HepG2 (cell line): Measurements from ENCODE around the gene SAAL1. TPM values are rescaled to one million over a fixed set of nuclear protein-coding genes. Genes with fewer than 3 reads are reported as not detected.

Source experiments
- BATF2 ChIP-seq: sonication (generic); formaldehyde crosslinking; IDR thresholded peaks from 2 replicates; pipeline ENCODE4 v1.8.0; 2022; ENCODE audit warnings: mild to moderate bottlenecking, missing genetic modification reagents, moderate library complexity
- CAMTA2 ChIP-seq: sonication (generic); formaldehyde crosslinking; IDR thresholded peaks from 2 replicates; pipeline ENCODE4 v1.4.0; 2020; ENCODE audit warnings: mild to moderate bottlenecking, missing genetic modification reagents, borderline replicate concordance
- E2F1 ChIP-seq: sonication (generic); formaldehyde crosslinking; IDR thresholded peaks from 2 replicates; pipeline ENCODE4 v1.5.0; 2020; ENCODE audit warnings: missing genetic modification reagents
- ESRRA ChIP-seq: sonication (generic); formaldehyde crosslinking; IDR thresholded peaks from 2 replicates; pipeline ENCODE4 v1.5.1; 2020; ENCODE audit warnings: mild to moderate bottlenecking, low read depth, missing genetic modification reagents
- FOXA1 ChIP-seq, 2 experiments: fragments of 450-650 bp in 1 of 2; sonication (generic) in 1 of 2; formaldehyde crosslinking in 1 of 2; IDR thresholded peaks; 2 replicates each; pipeline versions ENCODE4 v1.4.0 to v1.6.1; 2016 to 2020; ENCODE audit warnings: missing genetic modification reagents in 1 of 2
- FOXO4 ChIP-seq: sonication (generic); formaldehyde crosslinking; conservative IDR thresholded peaks from 2 replicates; pipeline ENCODE4 v1.8.1; 2023; ENCODE audit warnings: missing genetic modification reagents
- MED8 ChIP-seq: sonication (generic); formaldehyde crosslinking; IDR thresholded peaks from 2 replicates; pipeline ENCODE4 v1.8.1; 2023; ENCODE audit warnings: mild to moderate bottlenecking, missing genetic modification reagents; ENCODE audit not compliant: insufficient replicate concordance
- NR1H2 ChIP-seq: sonication (generic); formaldehyde crosslinking; IDR thresholded peaks from 2 replicates; pipeline ENCODE4 v1.8.1; 2022; ENCODE audit warnings: low read depth, missing genetic modification reagents, borderline replicate concordance
- RARA ChIP-seq: IDR thresholded peaks from 2 replicates; pipeline ENCODE4 v1.6.1; 2016; ENCODE audit warnings: missing genetic modification reagents, missing compliant biosample characterization
- RNF2 ChIP-seq: fragments of 450-650 bp; conservative IDR thresholded peaks from 2 replicates; pipeline ENCODE4 v1.6.1; 2016; ENCODE audit warnings: low read depth
- SMAD3 ChIP-seq: sonication (generic); formaldehyde crosslinking; IDR thresholded peaks from 2 replicates; pipeline ENCODE4 v1.4.0; 2020; ENCODE audit warnings: missing genetic modification reagents
- STAT5B ChIP-seq: sonication (generic); formaldehyde crosslinking; IDR thresholded peaks from 2 replicates; pipeline ENCODE4 v1.4.0; 2020; ENCODE audit warnings: missing genetic modification reagents
- SUZ12 ChIP-seq: fragments of 150-350 bp; IDR thresholded peaks from 2 replicates; pipeline ENCODE4 v1.6.1; 2014; ENCODE audit warnings: low read depth, low read length
- ZC3H4 ChIP-seq: sonication (generic); formaldehyde crosslinking; IDR thresholded peaks from 2 replicates; pipeline ENCODE4 v1.4.0; 2020; ENCODE audit warnings: missing genetic modification reagents, borderline replicate concordance
- ZFP37 ChIP-seq: sonication (generic); formaldehyde crosslinking; IDR thresholded peaks from 2 replicates; pipeline ENCODE4 v1.4.0; 2020; ENCODE audit warnings: missing genetic modification reagents, borderline replicate concordance
- ZNF256 ChIP-seq: sonication (generic); formaldehyde crosslinking; conservative IDR thresholded peaks from 2 replicates; pipeline ENCODE4 v1.4.0; 2020; ENCODE audit warnings: missing genetic modification reagents
- ZNF547 ChIP-seq: sonication (generic); formaldehyde crosslinking; IDR thresholded peaks from 2 replicates; pipeline ENCODE4 v1.5.1; 2020; ENCODE audit warnings: mild to moderate bottlenecking, missing genetic modification reagents
- ZNF570 ChIP-seq: sonication (generic); formaldehyde crosslinking; IDR thresholded peaks from 2 replicates; pipeline ENCODE4 v1.4.0; 2020; ENCODE audit warnings: mild to moderate bottlenecking, missing genetic modification reagents, borderline replicate concordance
- ZNF574 ChIP-seq: sonication (generic); formaldehyde crosslinking; IDR thresholded peaks from 2 replicates; pipeline ENCODE4 v1.4.0; 2020; ENCODE audit warnings: missing genetic modification reagents
- ZNF644 ChIP-seq: IDR thresholded peaks from 2 replicates; pipeline ENCODE4 v1.6.1; 2016; ENCODE audit warnings: low read depth
- ZNF720 ChIP-seq: sonication (generic); formaldehyde crosslinking; IDR thresholded peaks from 2 replicates; pipeline ENCODE4 v1.4.0; 2020; ENCODE audit warnings: missing genetic modification reagents
- ZNF790 ChIP-seq: sonication (generic); formaldehyde crosslinking; IDR thresholded peaks from 2 replicates; pipeline ENCODE4 v1.8.0; 2022; ENCODE audit warnings: missing genetic modification reagents, mild to moderate bottlenecking, borderline replicate concordance
- ZSCAN5A ChIP-seq: sonication (generic); formaldehyde crosslinking; IDR thresholded peaks from 2 replicates; pipeline ENCODE4 v1.8.0; 2022; ENCODE audit warnings: mild to moderate bottlenecking, missing genetic modification reagents, borderline replicate concordance
- polyA plus RNA-seq, 8 experiments: library from polyadenylated mRNA; depleted of rRNA in 3 of 8; stranded (reverse) in 7 of 8; unstranded in 1 of 8; fragments of >200 nt; fragmentation: Illumina TruSeq in 4 of 8; extraction: Trizol in 4 of 8; gene quantifications; 2 replicates each; pipeline versions ENCODE4 v1.2.1 to v1.2.3, GENCODE V29; 2011 to 2016; ENCODE audit warnings: low read depth in 4 of 8, missing spikeins in 1 of 8, mixed read lengths in 1 of 8; ENCODE audit not compliant: insufficient read depth in 1 of 8
- total RNA-seq, 5 experiments: library from RNA; depleted of rRNA; stranded (reverse); fragments of >200 nt; fragmentation: Illumina TruSeq; extraction: Trizol; gene quantifications; 2 replicates each; pipeline ENCODE4 v1.2.3, GENCODE V29; 2016; ENCODE audit warnings: low read depth in 1 of 5

Gene SAAL1
- total and polyA plus RNA-seq, 2 of the 13 experiments (the other 11 are each of a cell fraction or from before 2014, with no cell fraction given) = 16.5 to 46.0 TPM

GRCh38 chr11:18105802-18106574 lies at the start of gene SAAL1 (continued):
- TF ChIP-seq ZSCAN5A (CRISPR knock-in tag) (no peak), ZNF790 (CRISPR knock-in tag) (no peak), ZFP37 (CRISPR knock-in tag) (no peak), ZNF570 (no peak), MED8 (CRISPR knock-in tag) (peak; percentile 75), RARA (no peak), RNF2 (no peak), NR1H2 (CRISPR knock-in tag) (no peak), E2F1 (CRISPR knock-in tag) (peak; percentile 77), SUZ12 (no peak), ZNF574 (peak; percentile 100), ZC3H4 (CRISPR knock-in tag) (no peak), FOXO4 (CRISPR knock-in tag) (no peak), STAT5B (CRISPR knock-in tag) (no peak), ZNF256 (CRISPR knock-in tag) (no peak), ZNF547 (CRISPR knock-in tag) (no peak), ZNF644 (CRISPR knock-in tag) (peak; percentile 42; the same call in 1 of the 2 replicates), BATF2 (no peak), FOXA1 (IDR thresholded peaks at IDR 0.05) (no peak), FOXA1 (CRISPR knock-in tag; IDR thresholded peaks at IDR 0.05) (no peak), SMAD3 (peak; percentile 75), ESRRA (CRISPR knock-in tag) (peak; percentile 67; the same call in 1 of the 2 replicates), CAMTA2 (CRISPR knock-in tag) (no peak; the same call in 1 of the 2 replicates), ZNF720 (CRISPR knock-in tag) (no peak)
